Spleen (tissue), 11 donors: Measurements from ENCODE around the gene SEL1L. TPM values are rescaled to one million over a fixed set of nuclear protein-coding genes. Genes with fewer than 3 reads are reported as not detected.

Experiments used
- DNase-seq: peaks from one replicate; pipeline ENCODE4 v3.0.0-alpha.2; 2020
- H3K27ac ChIP-seq, 8 donors: fragments of 200-600 bp; sonication (generic) in 7 of 8; 1 replicate in 4 of 8; 2 replicates in 4 of 8; pipeline versions ENCODE4 v1.5.0 to v1.8.0; 2016 to 2021; ENCODE audit warnings: inconsistent platforms in 4 of 8, mild to moderate bottlenecking in 4 of 8, moderate library complexity in 1 of 8
- H3K27me3 ChIP-seq, 7 donors: fragments of 200-600 bp; sonication (generic) in 6 of 7; replicated peaks in 1 of 7; 1 replicate in 4 of 7; 2 replicates in 3 of 7; pipeline versions ENCODE4 v1.5.0 to v1.8.0; 2016 to 2021; ENCODE audit warnings: inconsistent platforms in 3 of 7, mild to moderate bottlenecking in 1 of 7
- H3K36me3 ChIP-seq, 6 donors: fragments of 200-600 bp; sonication (generic) in 5 of 6; 1 replicate in 4 of 6; 2 replicates in 2 of 6; pipeline versions ENCODE4 v1.5.0 to v1.8.0; 2016 to 2021; ENCODE audit warnings: inconsistent platforms in 2 of 6
- H3K4me1 ChIP-seq, 6 donors: fragments of 200-600 bp; sonication (generic) in 5 of 6; 1 replicate in 3 of 6; 2 replicates in 3 of 6; pipeline versions ENCODE4 v1.5.0 to v1.8.0; 2016 to 2021; ENCODE audit warnings: inconsistent platforms in 3 of 6
- H3K4me3 ChIP-seq, 8 donors: fragments of 200-600 bp; sonication (generic) in 7 of 8; 1 replicate in 4 of 8; 2 replicates in 4 of 8; pipeline versions ENCODE4 v1.5.0 to v1.8.0; 2016 to 2021; ENCODE audit warnings: inconsistent platforms in 4 of 8, mild to moderate bottlenecking in 4 of 8, moderate library complexity in 2 of 8
- H3K9me3 ChIP-seq, 8 donors: fragments of 200-600 bp; sonication (generic) in 7 of 8; 1 replicate in 4 of 8; 2 replicates in 4 of 8; pipeline versions ENCODE4 v1.5.0 to v1.8.0; 2016 to 2021; ENCODE audit warnings: inconsistent platforms in 4 of 8
- POLR2A ChIP-seq, 3 donors: fragments of 450-650 bp; IDR thresholded peaks; one replicate each; pipeline ENCODE4 v1.5.1; 2017; ENCODE audit warnings: antibody characterized with exemption in 3 of 3, mild to moderate bottlenecking in 1 of 3
- POLR2AphosphoS5 ChIP-seq, 3 donors: sonication (generic); formaldehyde crosslinking; IDR thresholded peaks; one replicate each; pipeline ENCODE4 v1.5.1; 2017; ENCODE audit warnings: antibody characterized with exemption in 3 of 3
- WGBS, 5 donors: extraction: QIAGEN DNeasy Blood & Tissue Kit in 3 of 5; methylation state at CpG; one replicate each; pipeline versions ENCODE4 v1.1.5 to v1.1.7; 2013 to 2018; 5-methylcytosine and 5-hydroxymethylcytosine counted together
- intact Hi-C: fragments of 100-400 bp; cut with DNase I; formaldehyde crosslinking; loops from one replicate; pipeline ENCODE4 v1.15.0; 2023; ENCODE audit warnings: low total_unique reads
- polyA plus RNA-seq, 3 donors: library from polyadenylated mRNA; stranded (reverse); fragments of 200-250 nt; gene quantifications; one replicate each; pipeline ENCODE4 v1.2.1, GENCODE V29; 2013
- total RNA-seq, 7 donors: library from RNA; depleted of rRNA in 3 of 7; stranded (reverse); fragments of >200 nt in 3 of 7; fragmentation: NEBNext Ultra II Directional in 4 of 7; extraction: Animal tissue kit (Norgen Biotek cat#: 25700) in 4 of 7; gene quantifications; one replicate each; pipeline versions ENCODE4 v1.1.0 to v1.2.1, GENCODE V29; 2016 to 2021
- TF ChIP-seq, protein P1 (sequence below), 11 experiments: fragments of 200-600 bp in 7 of 11; fragments of 450-650 bp in 4 of 11; sonication (generic) in 4 of 11; IDR thresholded peaks in 8 of 11; conservative IDR thresholded peaks in 3 of 11; 1 replicate in 7 of 11; 2 replicates in 4 of 11; pipeline versions ENCODE4 v1.4.0 to v1.8.0; 2016 to 2021; ENCODE audit warnings: antibody characterized with exemption in 11 of 11, inconsistent platforms in 4 of 11, mild to moderate bottlenecking in 1 of 11
- donor health status: healthy with polysubstance abuse.
- donor health status: DM: no; HTN: no; CAD: no; lungs with moderate emphysema.
- donor health status: DM: no; HTN: no; CAD: no.
- donor health status: Bipolar disorder and iron deficiency.
- donor health status: healthy.
- donor health status: DM: no; HTN: no; CAD: no.
- donor health status: DM: yes; HTN: yes; CAD: no.

SEL1L gene
- total and polyA plus RNA-seq, 10 donors, result 7.1 to 118 (median 84.3) TPM

GRCh38 chr14:81559385-81559784 lies 25.7 kb upstream of the SEL1L start:
- Histone ChIP-seq H3K27ac (no peak overlapping the region), H3K9me3 (peaks cover 0 to 11% (median 6%) of the 10 kb centered on the region in 8 donors), H3K4me3 (no peak overlapping the region), H3K36me3 (no peaks in the 10 kb centered on the region), H3K27me3 (no peaks in the 10 kb centered on the region), H3K4me1 (no peaks in the 10 kb centered on the region)
- TF ChIP-seq, protein P1, sequence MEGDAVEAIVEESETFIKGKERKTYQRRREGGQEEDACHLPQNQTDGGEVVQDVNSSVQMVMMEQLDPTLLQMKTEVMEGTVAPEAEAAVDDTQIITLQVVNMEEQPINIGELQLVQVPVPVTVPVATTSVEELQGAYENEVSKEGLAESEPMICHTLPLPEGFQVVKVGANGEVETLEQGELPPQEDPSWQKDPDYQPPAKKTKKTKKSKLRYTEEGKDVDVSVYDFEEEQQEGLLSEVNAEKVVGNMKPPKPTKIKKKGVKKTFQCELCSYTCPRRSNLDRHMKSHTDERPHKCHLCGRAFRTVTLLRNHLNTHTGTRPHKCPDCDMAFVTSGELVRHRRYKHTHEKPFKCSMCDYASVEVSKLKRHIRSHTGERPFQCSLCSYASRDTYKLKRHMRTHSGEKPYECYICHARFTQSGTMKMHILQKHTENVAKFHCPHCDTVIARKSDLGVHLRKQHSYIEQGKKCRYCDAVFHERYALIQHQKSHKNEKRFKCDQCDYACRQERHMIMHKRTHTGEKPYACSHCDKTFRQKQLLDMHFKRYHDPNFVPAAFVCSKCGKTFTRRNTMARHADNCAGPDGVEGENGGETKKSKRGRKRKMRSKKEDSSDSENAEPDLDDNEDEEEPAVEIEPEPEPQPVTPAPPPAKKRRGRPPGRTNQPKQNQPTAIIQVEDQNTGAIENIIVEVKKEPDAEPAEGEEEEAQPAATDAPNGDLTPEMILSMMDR (IDR thresholded peaks at IDR 0.05 in 8 of 11, conservative IDR thresholded peaks at IDR 0.05 in 3 of 11), result no peak
- TF ChIP-seq POLR2A (IDR thresholded peaks at IDR 0.05), result no peak
- TF ChIP-seq POLR2AphosphoS5 (IDR thresholded peaks at IDR 0.05), result no peak
- intact Hi-C loops, result no loop called here
- no peak for DNase-seq
- 38 to 53% (median 44%) methylated on average over 3 of the region's 3 CpGs for WGBS, 5 donors

GRCh38 chr14:81557146-81557545 lies 23.5 kb upstream of the SEL1L start:
- intact Hi-C loops, result no loop called here
- Histone ChIP-seq H3K27ac (no peak overlapping the region), H3K36me3 (no peaks in the 10 kb centered on the region), H3K4me1 (no peaks in the 10 kb centered on the region), H3K4me3 (no peak overlapping the region), H3K9me3 (peaks cover 0 to 11% (median 6%) of the 10 kb centered on the region in 8 donors), H3K27me3 (no peaks in the 10 kb centered on the region)
- WGBS, 5 donors, result 85 to 95% (median 91%) methylated on average over 1 of the region's 1 CpG
- no peak for DNase-seq
- TF ChIP-seq, protein P1 (IDR thresholded peaks at IDR 0.05 in 8 of 11, conservative IDR thresholded peaks at IDR 0.05 in 3 of 11), result no peak
- TF ChIP-seq POLR2AphosphoS5 (IDR thresholded peaks at IDR 0.05), result no peak
- TF ChIP-seq POLR2A (IDR thresholded peaks at IDR 0.05), result no peak

GRCh38 chr14:81555684-81556083 lies 22.0 kb upstream of the SEL1L start:
- 82 to 96% (median 88%) methylated on average over 2 of the region's 2 CpGs for WGBS, 5 donors
- Histone ChIP-seq H3K27ac (no peak overlapping the region), H3K36me3 (no peaks in the 10 kb centered on the region), H3K4me1 (no peaks in the 10 kb centered on the region), H3K27me3 (no peaks in the 10 kb centered on the region), H3K9me3 (peaks cover 0 to 11% (median 6%) of the 10 kb centered on the region in 8 donors), H3K4me3 (no peak overlapping the region)
- DNase-seq, result no peak
- intact Hi-C loops, result no loop called here
- TF ChIP-seq POLR2A (IDR thresholded peaks at IDR 0.05) (no peak), POLR2AphosphoS5 (IDR thresholded peaks at IDR 0.05) (no peak)
- TF ChIP-seq, protein P1 (IDR thresholded peaks at IDR 0.05 in 8 of 11, conservative IDR thresholded peaks at IDR 0.05 in 3 of 11), result no peak

GRCh38 chr14:81555051-81555450 lies 21.4 kb upstream of the SEL1L start:
- H3K9me3 ChIP-seq, result peaks cover 0 to 10% (median 6%) of the 10 kb centered on the region in 8 donors
- TF ChIP-seq POLR2A (IDR thresholded peaks at IDR 0.05) (no peak), POLR2AphosphoS5 (IDR thresholded peaks at IDR 0.05) (no peak)
- TF ChIP-seq, protein P1 (IDR thresholded peaks at IDR 0.05 in 8 of 11, conservative IDR thresholded peaks at IDR 0.05 in 3 of 11), result no peak
- H3K27ac ChIP-seq, result no peak overlapping the region
- H3K4me1 ChIP-seq, result no peaks in the 10 kb centered on the region
- H3K27me3 ChIP-seq, result no peaks in the 10 kb centered on the region
- intact Hi-C loops, result no loop called here
- no peak for DNase-seq
- H3K4me3 ChIP-seq, result no peak overlapping the region
- no peaks in the 10 kb centered on the region for H3K36me3 ChIP-seq
- 73 to 85% (median 83%) methylated on average over 4 of the region's 4 CpGs for WGBS, 5 donors
